ENCODE data around the gene LEP.

DNA sequence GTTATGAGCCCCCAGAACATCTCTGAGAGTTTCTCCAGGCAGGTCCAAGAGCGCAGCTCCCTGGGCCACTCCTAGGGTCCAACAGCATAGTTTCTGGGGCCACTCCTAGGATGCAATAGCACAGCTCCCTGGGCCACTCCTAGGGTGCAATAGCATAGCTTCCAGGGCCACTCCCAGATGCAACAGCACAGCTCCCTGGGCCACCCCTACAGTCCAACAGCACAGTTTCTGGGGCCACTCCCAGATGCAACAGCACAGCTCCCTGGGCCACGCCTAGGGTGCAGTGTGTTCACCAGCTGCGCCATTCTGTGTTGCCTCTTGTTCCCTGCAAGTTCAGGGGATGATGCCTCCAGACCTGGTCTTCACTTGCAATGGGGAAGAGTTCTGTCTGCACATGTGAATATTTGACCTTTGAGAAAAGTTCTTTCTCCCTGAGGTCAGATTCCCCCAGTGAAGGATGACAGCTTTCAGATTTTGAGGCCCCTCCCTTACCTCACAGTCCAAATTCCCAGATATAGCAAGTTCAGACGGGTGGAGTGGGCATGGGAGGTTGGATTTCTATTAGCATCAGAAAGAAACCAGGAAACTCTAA, 43.0 kb upstream of the LEP start:
- TF ChIP-seq EZH2 (IDR thresholded peaks at IDR 0.05; ENCODE audit: insufficient read depth, poor library complexity, severe bottlenecking) (no peak), EZH2phosphoT487 (IDR thresholded peaks at IDR 0.05; ENCODE audit: insufficient read depth, low read depth) (no peak)
